Measurements from ENCODE around the gene FZR1. TPM values are rescaled to one million over a fixed set of nuclear protein-coding genes. Genes with fewer than 3 reads are reported as not detected.
"Not testable (repeated sequence)": the region's sequence is repeated elsewhere in the genome, so short reads cannot be mapped to it uniquely, and the experiment has no call there.

FZR1 gene
- total RNA-seq, 1 donor from 2014 or later, result 31.0 TPM

DNA sequence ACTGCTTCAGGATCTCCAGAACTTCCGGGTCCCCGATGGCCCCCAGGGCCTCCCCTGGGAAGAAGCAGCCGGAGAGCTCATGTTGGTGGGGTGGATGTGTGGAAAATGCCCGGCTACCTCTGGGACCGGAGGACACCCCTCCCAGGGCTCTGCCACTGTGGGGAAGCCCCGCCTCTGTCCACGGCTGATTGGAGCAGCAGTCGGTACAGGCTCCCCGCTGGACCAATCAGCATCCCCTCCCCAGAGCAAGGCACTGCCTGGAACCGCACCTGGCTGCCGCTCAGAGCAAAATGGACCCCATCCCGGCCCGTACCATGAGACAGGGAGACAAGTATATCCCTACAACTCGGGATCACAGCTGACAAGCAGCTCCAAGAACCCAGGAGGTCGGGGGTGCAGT, 12.1 kb upstream of the FZR1 start:
- DNase-seq (ENCODE audit: low spot score in 2 of 2) (peak; percentile 90 to 99), FAIRE-seq (peak; percentile 78)

DNA sequence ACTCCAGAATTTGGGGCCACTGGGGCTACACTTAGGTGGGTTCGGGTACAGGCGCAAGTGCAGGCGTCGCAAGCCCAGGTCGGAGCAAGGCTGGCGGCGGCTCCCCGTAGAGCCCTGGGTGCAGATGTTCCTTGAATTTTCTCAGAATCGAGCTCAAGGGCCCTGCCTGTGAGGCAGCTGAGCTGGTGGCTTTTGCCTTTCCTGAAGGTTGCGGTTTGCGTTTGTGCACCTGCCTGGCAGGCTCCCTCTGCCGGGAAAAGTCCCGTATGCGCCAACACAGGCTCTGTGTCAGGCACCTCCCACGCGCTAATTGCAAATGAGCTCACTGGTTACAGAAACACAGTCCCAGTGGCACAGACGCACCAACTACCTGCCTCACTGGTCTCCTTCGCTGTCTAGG, 11.6 kb upstream of the FZR1 start:
- no peak for DNase-seq (ENCODE audit: low spot score in 2 of 2)
- no peak for FAIRE-seq

DNA sequence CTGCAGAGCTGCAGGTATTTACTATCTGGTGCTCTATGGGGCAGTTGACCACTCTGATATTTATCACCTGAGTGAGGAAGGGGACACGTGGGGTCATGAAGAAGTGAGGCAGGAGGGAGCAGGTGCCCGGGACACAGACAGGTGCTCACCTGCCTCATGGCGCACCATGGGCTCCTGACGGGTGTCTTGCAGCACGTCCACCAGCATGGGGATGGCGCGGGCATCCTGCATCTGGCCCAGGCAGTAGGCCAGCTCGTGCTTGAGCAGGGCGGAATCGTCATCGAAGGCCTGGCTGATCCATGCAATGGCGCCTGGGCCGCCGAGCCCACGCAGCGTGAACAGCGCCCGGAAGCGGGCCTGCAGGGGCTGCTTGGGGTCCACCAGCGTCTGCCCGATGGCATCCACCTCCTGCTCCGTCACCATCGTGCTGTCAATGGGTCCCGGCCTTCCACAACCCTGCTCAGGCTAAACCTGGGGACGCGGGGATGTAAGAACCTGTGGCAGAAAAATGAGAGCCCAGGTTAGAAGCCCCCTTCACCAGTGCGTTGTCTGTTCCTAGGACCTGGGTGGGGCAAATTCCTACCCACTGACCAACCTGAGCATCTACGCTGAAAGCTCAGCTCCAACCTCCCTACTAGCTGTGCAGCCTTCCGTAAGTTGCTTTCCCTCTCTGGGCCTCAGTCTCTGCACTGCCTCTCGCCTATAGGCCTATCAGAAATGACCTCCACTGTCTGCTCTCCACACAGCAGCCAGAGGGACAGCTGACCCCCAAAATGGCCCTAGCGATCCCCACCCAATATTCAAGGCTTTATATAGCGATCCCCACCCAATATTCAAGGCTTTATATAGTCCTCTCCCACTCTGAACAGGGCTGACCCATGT, 9.5 kb upstream of the FZR1 start:
- no peak for FAIRE-seq
- DNase-seq (ENCODE audit: low spot score in 2 of 2), result no peak

DNA sequence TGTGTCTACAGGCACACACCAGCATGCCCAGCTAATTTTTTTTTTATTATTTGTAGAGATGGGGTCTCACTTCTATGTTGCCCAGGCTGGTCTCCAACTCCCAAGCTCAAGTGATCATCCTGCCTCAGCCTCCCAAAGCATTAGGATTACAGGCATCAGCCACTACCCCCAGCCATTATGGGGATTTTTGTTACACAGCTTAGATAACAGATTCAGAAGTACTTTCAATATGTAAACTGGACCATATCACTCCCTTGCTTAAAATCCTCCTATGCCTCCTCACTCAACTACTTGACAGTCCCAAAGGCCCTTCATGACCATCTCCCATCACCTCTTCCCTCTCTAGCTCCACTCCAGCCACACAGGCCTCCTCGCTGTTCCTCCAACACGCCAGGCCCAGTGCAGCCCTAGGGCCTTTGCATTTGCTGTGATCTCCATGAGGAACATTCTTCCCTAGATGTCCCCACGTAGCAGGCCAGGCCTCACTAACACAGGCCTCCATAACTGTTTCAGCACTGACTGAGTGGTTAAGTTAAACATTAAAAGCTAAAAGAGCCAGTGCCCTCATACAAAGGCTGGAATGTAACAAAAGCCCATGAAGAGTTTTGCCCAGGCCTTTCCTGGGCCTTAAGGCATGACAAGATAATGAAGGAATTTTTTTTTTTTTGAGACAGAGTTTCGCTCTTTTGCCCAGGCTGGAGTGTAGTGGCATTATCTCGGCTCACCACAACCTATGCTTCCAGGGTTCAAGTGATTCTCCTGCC, 8.2 kb upstream of the FZR1 start:
- DNase-seq (ENCODE audit: low spot score in 2 of 2), result no peak
- FAIRE-seq, result no peak

DNA sequence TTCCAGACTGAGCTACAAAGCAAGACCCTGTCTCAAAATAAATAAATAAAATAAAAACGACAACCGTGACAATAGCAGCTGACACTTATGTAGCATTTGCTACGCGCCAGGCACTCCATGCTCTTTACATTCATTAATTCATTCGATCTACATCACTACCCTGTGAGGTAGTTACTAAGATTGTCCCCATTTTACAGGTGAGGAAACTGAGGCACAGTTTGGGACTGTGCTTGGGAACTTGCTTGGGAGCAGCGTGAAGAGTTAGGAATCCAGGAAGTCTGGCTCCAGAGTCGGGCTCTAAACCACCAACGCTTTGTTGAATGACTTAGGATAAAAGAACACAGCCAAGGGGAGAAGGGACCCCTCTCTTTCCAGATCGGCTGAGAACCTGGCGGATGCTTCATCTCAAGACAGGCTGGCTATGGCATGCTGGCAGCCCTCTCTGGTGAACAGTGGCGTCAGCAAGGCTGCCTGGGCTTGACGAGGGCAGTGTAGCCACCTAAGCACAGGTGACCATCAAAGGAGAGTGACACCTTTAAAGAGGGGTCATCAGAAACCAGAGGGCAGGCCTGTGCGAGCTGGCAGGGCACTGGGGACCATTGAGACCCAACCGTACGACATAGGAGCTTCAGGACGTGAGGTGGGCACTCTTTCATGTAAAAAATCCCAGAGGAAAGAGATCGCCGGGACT, 6.2 kb upstream of the FZR1 start:
- FAIRE-seq (no peak), DNase-seq (ENCODE audit: low spot score in 2 of 2) (no peak)

DNA sequence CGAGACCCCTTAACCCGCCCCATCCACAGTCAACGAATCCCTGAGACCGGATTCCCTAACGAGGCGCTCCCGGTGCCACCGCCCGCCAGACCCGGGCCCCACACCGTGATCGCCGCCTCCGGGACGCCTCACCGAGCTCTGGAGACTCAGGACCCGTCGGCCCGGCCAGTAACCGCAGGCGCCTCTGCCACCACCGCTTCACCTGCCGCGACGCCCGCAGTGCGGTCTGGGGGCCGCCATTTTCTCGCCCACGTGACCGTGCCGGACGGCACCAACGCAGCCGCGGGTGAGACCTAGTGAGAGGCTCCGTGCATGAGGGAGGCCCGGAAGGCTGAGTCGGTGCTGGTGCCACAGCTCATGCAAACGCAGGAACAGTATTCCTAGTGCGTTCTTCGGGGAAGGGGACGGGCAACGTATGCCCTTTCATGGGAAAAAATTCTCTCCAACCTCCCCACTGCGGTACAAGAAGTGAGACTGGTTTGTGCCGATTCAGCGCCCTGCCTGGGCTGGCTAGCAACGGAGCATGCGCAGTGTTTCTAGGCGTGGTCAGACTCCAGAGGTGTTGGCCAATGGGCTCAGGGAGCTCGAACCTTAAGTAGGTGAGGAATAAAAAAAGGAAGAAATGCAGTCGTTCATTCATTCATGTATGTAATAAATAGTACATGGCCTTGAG, 5.5 kb upstream of the FZR1 start, which contains the start of gene DOHH:
Gene DOHH (minus strand): TSS at position 246 of the 673 bp plus-strand sequence. CDS start 3,860 bp downstream, outside the sequence.
- FAIRE-seq (no peak), DNase-seq (ENCODE audit: low spot score in 2 of 2) (peak; percentile 88 to 91)

DNA sequence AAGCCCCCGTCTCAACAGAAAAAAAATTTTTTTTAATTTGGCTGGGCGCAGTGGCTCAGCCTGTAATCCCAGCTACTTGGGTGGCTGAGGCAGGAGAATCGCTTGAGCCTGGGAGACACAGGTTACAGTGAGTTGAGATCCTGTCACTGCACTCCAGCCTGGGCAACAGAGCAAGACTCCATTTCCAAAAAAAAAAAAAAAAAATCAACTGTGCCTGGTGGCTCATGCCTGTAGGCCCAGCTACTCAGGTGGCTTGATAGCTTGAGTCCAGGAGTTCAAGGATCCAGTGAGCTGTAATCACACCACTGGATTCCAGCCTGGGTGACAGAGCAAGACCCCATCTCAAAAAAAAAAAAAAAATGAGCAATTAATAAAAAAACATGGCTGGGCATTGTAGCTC, 4.3 kb upstream of the FZR1 start:
- DNase-seq (ENCODE audit: low spot score in 2 of 2) (no peak), FAIRE-seq (no peak)

DNA sequence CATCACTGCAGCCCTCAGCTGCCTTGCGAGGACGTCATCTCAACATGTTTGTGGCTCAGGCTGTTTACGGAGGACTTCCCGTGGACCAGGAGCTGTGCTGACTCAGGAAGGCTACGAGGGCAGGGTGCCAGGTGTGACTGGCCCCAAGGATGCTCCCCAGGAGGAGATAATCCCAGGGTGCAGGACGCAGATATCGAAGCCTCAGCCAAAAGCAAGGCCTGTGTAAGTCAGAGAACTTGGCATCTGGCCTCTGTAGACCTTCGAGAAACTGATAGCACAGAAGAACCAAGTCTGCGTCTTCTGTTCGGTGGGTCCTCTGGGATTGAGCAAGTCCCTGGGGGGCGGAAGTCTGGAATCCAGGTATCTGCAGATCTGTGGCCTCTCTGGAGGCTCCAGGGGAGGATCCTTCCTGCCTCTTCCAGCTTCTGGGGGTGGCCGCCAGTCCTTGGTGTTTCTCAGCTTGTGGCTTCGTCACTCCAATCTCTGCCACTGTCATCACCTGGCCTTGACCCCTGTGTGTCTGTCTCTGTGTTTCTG, 3.0 kb upstream of the FZR1 start:
- no peak for FAIRE-seq
- no peak for DNase-seq (ENCODE audit: low spot score in 2 of 2)

DNA sequence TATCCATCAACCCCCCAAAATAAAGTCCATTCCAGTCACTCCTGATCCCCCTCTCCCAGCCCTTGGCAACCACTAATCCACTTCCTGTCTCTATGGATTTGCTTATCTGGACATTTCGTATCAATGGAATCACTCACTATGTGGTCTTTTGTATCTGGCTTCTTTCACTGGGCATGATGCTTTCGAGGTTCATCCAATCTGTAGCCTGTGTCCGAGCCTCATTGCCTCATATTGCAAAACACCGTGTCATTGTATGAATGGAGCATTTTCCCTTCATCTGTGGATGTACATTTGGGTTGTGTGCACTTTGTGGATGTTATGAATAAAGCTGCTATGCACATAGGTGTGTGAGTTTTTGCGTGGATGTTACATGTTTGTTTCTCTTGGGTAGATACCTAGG, 1.4 kb upstream of the FZR1 start:
- FAIRE-seq (no peak), DNase-seq (ENCODE audit: low spot score in 2 of 2) (no peak)

DNA sequence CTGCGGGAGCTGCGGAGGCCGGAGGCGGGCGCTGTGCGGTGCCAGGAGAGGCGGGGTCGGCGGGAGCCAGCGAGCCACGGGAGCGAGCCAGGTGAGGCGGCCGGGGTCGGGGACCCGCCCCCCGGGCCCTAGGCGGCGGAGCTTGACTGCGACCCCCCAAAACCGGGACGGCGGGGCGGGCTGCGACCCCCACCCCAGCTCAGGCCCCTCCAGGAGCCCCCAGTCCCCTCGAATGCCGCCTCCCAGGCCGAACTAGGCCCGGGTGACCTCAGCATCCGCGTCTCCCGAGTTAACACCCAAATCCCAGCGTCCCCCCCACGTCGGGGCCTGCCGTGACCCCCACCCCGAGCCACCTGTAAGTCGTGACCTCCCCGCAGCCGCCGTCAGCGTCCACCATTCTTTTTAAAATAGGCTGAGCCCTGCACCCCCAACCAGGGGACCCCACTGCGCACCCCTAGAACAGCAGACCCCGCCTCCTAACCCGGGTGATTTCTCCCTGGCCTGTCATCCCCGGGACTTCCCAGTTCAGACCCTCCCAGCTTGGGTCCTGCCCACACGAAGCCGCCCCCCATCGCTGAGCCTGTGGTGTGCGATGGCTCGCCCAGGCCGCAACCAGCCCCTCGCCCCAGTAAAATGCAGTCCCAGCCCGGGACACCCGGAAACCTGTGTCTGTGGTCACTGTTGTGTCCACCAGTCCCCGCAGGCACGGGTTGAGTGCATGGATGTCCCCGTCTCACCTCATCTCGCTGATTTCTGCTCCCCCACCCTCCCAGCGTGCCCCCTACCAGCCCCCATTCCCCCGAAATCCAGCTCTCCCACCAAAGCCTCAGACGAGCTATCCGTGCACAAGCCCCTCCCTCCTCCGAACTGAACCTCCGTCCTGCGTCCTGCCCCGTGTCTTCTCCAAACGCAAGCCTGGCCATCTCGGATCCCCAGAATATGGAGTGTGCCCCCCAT, 551 bp downstream of the FZR1 start:
- FAIRE-seq (no peak), DNase-seq (ENCODE audit: low spot score in 2 of 2) (no peak)

DNA sequence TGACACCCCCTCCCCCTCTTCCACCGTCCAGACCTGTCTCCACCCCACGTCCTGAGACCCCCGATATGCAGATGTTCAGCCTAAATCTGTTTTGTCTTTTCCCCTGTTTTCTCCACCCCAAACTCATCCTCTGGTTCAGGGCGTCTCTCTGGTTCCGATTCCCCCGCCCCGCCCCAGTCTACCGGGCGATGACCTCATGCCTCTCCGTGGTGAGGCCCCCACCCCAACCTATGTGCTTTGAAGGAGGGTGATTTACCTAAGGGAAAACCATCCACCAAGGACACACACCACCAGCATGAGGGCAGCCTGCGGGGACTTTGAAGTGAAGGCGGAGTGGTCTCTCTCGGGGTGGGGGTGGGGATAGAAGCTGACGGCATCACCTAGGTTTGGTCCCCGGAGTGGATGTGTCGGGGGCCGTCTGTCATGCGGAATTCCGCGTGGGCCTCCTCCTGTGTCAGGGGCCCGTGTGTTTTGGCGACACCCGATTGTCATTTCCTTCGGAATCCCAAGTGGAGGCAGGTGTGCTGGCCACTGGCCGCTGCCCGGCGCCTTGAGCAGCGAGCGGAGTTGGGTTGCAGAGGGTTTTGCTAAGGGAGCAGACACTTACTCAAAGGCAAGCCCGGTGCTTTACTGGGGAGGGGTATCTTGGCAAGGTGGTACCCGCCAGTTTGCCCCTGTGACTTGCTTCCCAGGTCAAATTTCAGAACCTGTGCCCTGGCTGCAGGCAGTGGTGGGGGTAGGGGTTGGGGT, 1.4 kb downstream of the FZR1 start:
- DNase-seq (ENCODE audit: low spot score in 2 of 2), result peak in 1 of 2 donors; percentile 65

DNA sequence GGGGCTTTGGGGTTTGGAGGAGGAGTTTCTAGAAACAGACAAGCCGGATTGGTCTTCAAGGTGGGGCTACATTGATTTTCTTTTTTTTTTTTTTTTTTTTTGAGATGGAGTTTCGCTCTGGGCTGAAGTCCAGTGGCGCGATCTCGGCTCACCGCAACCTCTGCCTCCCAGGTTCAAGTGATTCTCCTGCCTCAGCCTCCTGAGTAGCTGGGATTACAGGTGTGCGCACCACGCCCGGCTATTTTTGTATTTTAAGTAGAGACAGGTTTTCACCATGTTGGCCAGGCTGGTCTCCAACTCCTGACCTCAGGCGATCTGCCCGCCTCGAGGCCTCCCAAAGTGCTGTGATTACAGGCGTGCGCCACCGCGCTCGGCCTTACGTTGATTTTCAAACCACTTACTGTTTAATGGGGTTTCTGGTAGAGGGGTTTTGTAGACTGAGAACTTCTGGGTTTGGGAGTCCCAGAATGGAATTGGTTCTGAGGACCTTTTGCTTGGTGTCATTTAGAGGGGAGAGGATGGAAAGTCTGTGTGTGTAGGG, 2.1 kb downstream of the FZR1 start:
- not testable (repeated sequence) for FAIRE-seq; DNase-seq (ENCODE audit: low spot score in 2 of 2)

More for the DNA sequence above, 1.4 kb downstream of the FZR1 start:
- no peak for FAIRE-seq

DNA sequence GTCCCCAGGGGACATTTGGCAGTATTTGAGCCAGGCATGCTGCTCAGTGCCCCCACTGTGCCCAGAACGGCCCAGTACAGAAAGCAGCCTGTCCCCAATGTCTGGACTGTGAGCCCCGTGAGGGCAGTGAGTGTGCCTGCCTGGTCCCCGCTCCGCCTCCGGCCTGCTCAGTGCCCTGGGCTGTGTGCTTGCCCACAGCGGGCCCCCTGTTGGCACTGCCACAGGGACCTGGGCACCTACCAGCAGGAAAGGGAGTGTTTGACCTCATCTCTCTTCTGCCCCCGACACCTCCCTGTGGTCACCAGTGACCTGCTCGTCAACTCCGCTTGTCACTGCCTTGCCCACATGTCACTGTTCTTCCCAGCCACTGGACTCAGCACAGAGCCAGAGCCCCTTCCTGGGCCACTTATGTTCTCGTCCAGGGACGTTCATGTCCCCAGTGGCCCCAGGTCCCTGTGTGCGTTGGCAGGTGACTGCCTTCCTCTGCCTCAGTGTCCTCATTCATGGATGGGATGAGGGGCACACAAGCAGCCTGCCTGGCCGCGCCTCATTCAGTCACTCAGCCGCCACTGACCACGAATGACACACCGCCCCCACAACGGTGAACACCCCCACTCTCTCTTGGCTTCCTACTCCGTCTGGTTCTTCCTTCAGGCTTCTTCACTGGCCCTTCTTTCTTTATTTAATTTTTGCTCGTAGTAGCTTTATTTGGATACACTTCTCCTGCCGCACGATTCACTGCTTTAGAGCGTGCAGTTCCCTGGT, 2.8 kb downstream of the FZR1 start:
- FAIRE-seq (no peak), DNase-seq (ENCODE audit: low spot score in 2 of 2) (no peak)

DNA sequence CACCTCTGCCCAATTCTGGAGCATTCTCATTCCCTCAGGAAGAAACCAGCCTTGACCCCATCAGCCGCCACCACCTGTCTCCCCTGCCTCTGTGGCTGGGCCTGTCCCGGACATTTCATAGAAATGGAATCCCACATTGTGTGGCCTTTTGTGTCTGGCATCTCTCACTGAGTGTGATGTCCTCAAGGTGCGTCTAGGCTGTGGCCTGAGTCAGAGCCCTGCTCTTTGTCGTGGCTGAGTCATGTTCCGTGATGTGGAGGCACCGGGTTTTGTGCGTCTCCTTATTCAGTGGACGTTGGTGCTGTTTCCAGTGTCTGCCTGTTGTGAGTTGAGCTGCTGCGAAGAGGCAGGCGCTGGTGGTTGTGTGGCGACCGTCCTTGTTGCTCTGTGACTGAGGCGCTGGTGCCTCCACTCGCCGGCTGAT, 3.5 kb downstream of the FZR1 start:
- FAIRE-seq (no peak), DNase-seq (ENCODE audit: low spot score in 2 of 2) (no peak)

DNA sequence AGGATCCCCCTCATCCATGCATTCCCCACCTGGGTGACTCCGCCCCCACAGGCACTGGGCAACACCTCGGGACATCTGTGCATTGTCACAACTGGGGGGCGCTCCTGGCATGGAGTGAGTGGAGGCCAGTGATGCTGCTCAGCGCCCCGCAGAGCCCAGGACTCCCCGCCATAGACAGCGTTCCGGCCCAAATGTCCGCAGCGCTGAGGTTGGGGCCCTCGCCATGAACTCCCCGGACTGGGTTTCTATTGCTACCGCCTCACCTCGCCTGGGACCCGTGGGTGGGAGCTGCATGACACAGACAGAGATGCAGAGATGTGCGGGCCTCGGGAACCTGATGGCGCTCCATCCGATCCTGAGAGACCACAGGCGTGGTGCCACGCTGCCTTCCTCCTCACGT, 4.6 kb downstream of the FZR1 start:
- FAIRE-seq, result no peak
- no peak for DNase-seq (ENCODE audit: low spot score in 2 of 2)

DNA sequence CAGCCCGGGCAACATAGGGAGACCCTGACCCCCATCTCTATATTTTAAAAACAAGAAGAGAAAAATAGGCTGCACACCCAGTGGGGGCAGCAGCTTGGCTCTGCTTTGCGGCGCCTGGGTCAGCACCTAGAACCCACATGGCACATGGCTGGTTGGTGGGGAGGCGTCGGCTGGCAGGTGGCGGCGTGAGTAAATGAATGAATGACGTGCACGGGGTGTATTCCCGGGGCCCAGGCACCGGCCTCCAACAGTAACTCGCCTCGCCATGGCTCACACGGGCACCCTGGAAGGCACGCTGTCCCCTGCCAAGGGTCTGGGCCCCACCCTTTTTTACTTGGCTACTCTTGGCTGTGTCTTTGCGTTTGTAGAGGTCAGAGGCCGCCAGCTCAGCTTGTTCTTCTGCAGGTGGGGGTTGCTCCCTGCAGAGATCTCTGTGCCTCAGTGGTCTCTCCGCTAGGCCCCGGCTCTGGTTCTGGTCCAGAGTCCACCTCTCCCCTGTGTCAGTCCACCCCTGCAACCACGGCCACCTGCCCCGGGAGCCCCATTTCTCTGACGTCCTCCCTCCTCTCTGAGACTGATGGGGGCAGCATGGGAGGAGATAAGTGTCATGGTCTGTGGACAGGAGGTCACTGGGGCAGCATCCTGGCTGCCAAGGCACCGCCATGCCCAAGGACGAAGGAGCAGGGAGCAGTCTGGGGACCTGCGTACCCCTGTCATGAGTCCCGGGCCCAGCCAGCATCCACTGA, 5.6 kb downstream of the FZR1 start:
- FAIRE-seq (no peak), DNase-seq (ENCODE audit: low spot score in 2 of 2) (no peak)
